ENCODE results near the gene CUX1. TPM values are rescaled to one million over a fixed set of nuclear protein-coding genes. Genes with fewer than 3 reads are reported as not detected.

The CUX1 gene
- total and polyA plus RNA-seq, 2 of the 13 experiments (the other 11 are each of a cell fraction or from before 2014, with no cell fraction given) = 13.7 to 14.9 TPM

GRCh38 chr7:102253066-102253972 is 435.9 kb downstream of the CUX1 start (continued):
- TF ChIP-seq ZBTB4 (CRISPR knock-in tag; IDR thresholded peaks at IDR 0.05; ENCODE audit: borderline replicate concordance) = peak; percentile 77; the same call in 1 of the 2 replicates
- no peak for TF ChIP-seq ATF1 (CRISPR knock-in tag; IDR thresholded peaks at IDR 0.05)
- no peak for TF ChIP-seq USF2 (IDR thresholded peaks at IDR 0.05; ENCODE audit: low read depth, low read length)
- no peak for TF ChIP-seq USF2 (CRISPR knock-in tag; IDR thresholded peaks at IDR 0.05; ENCODE audit: borderline replicate concordance)
- no peak for TF ChIP-seq ZNF710 (CRISPR knock-in tag; IDR thresholded peaks at IDR 0.05; ENCODE audit: borderline replicate concordance)
- no peak for TF ChIP-seq CC2D1A (CRISPR knock-in tag; IDR thresholded peaks at IDR 0.05)
- TF ChIP-seq PAWR (CRISPR knock-in tag; IDR thresholded peaks at IDR 0.05; ENCODE audit: borderline replicate concordance) = no peak
- TF ChIP-seq ZNF850 (CRISPR knock-in tag; conservative IDR thresholded peaks at IDR 0.05) = no peak
- no peak for TF ChIP-seq THAP7 (CRISPR knock-in tag; IDR thresholded peaks at IDR 0.05)
- TF ChIP-seq IRF9 (CRISPR knock-in tag; IDR thresholded peaks at IDR 0.05; ENCODE audit: borderline replicate concordance) = no peak
- TF ChIP-seq CREB1 (IDR thresholded peaks at IDR 0.05) = no peak
- no peak for TF ChIP-seq CREB1 (CRISPR knock-in tag; IDR thresholded peaks at IDR 0.05)
- no peak for TF ChIP-seq GRHL1 (CRISPR knock-in tag; conservative IDR thresholded peaks at IDR 0.05)
- no peak for TF ChIP-seq SIX1 (CRISPR knock-in tag; IDR thresholded peaks at IDR 0.05; ENCODE audit: borderline replicate concordance)
- TF ChIP-seq PREB (CRISPR knock-in tag; IDR thresholded peaks at IDR 0.05) = no peak
